G401 (cell line): Measurements from ENCODE around the gene EPB41L5. TPM values are rescaled to one million over a fixed set of nuclear protein-coding genes. Genes with fewer than 3 reads are reported as not detected.
A peak's percentile ranks its signal among the peaks of the same experiment; 100 is the strongest.

ENCODE experiments used
- DNase-seq: peaks from one replicate; pipeline ENCODE4 v3.0.0-alpha.2; 2015; ENCODE audit warnings: low spot score
- in situ Hi-C: cut with HindIII; loops from 2 replicates; pipeline ENCODE4 v1.10.0; 2016; ENCODE audit warnings: low sequenced_read_pairs, mixed read lengths
- total RNA-seq: library from RNA; depleted of rRNA; stranded (reverse); fragments of >200 nt; shearing (Covaris generic); gene quantifications from 2 replicates; pipeline ENCODE4 v1.2.3, GENCODE V29; 2014

EPB41L5 gene
- total RNA-seq, 1 experiment from 2014 or later, result 21.3 TPM

DNA sequence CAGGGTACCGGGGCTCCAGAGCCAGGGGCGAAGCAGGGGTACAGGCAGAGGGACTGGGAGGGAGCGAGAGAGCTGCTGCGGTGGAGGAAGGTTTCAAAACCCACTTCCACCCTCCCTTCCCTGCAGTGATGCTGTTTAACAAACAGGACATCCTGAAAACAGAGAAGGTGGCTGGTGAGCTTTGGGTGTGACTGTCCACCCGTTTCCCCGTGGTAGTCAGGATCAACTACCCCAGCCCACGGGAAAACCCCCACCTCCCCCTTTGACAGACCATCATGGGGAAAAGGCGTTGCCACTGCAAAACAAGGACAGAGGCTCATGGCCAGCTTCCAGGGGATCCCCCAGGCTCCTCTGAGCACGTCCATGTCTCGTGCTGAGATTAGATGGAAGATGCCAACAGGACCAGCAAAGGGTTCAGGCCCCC lies 197.4 kb downstream of the EPB41L5 start:
- DNase-seq, result no peak
- in situ Hi-C loops, result no loop called here

DNA sequence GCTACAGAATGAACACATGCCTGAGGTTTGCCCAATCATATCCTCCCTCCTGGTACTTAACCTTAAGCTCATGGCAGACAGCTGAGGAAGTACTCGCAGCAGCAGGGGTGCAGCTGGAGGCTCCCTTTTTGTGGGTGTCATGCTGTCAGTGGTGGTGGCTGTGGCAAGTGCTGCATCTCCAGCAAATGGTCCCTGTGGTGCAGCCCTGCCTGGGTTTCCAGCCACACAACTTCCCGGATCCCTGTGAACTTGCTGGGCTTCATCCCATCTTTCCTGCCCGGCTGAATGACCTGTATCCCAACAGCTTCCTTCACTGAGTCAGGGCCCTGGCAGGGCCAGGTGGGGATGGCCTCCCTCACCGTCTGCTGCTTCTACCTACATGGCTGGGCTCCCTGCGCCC lies 205.3 kb downstream of the EPB41L5 start:
- no peak for DNase-seq
- in situ Hi-C loops, result no loop called here

DNA sequence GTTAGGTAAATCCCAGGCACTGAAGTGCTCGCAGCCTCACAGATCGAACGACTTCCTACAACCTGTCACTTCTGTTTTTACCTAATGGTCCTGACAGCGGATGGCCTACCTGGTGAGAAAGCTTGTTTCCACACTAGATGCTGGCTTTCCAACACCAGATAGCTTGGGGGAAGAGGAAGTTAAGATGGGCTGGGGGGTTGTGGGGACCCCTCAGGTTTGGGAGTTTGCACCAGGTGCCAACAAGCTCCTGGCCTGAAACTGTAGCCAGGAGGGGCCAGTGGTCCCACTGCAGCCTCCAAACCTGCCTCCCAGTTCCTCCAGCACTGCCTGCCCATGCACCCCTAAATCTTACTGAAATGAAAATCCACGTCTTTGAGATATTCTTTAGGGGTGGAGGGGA lies 206.4 kb downstream of the EPB41L5 start:
- in situ Hi-C loops, result no loop called here
- no peak for DNase-seq

DNA sequence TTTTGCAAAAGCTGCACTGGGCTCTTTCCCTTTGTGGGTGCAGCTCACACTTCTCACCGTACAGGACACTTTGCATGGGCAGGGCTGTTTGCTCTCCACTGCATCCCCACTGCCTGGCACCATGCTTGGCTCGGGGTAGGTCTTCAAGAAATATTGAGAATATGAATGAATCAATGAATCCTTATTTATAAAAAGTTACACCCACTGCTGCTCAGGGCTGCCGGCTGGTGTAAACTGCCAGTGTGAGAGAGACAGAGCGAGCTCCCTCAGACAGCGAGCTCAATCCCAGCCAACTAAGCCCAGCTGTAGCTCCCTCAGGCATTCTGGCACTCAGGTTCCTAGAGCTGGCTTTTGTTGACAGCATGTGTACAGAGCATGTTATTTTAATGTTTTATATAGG lies 206.9 kb downstream of the EPB41L5 start:
- in situ Hi-C loops, result no loop called here
- no peak for DNase-seq

DNA sequence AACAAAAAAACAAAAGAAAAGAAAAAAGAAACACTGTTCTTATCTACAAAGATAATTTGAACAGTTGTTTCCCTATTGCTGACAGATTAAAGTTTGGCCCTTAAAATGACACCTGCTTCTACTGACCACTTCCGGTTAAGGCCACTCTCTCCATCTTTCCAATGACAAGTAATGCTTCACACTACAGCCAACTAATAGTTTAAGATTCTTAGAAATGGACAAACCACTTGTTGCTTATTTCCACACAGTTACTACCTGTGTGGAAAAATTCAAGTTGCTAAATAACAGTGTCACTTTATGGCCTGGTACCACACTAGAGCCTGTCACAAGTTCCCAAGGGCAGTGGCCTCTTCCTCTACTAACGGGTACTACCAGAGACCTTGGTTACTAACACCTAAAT lies 207.9 kb downstream of the EPB41L5 start:
- in situ Hi-C loops, result no loop called here
- no peak for DNase-seq

DNA sequence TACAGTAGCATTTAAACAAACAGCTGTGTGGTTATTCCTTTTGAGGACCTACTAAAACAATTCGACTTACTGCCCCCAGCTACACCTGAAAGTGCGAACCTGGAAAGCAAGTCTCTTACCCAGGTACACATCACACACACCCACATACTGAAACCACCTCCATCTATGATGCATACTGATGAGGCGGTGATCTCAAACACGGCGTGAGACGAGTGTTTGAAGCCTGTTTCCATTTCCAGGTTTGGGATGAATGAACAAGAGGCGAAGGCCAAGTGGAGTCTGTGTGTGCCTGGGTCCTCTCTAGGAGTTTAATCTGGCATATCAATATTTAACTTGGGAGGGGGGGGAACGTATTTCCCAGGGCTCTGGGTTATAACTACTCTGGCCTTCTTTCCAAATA lies 208.7 kb downstream of the EPB41L5 start:
- no peak for DNase-seq
- in situ Hi-C loops, result no loop called here

DNA sequence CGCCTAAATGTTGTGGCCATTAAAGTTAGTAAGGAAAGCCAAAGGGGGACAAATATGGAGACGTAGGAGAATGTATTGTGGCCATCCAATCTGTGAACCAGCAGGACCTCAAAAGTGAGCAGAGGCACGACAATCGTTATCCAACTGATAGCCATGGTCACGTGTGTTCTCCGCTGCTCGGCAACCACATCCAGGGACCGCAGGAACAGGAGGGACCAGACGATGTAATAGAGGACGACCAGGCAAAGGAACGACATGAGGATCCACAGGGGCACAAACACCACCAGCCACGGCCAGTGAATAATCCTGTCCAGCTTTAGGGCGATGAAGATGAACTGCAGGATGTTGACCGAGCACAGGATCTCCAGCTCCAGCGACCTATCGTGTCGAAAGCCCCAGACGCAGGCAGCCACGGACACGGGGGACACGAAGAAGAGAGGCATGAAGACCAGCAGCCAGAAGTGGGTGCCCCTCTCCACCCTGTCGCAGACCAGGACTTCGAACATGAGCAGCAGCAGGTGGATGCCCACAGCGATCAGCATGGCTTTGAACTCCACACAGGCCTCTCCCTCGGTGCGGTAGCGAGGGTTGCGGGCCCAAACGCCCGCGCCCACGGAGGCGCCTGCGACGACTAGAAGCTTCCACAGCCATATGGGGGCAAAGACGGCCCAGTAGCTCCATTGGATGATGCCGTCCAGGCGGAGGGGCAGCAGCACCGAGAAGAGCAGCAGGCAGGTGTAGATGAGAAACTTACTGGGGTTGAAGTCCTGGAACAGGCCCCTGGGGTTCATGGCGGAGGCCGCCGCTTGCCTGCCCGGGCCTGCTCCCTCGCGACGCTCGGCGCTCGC lies 209.5 kb downstream of the EPB41L5 start:
- in situ Hi-C loops, result no loop called here
- DNase-seq, result no peak

DNA sequence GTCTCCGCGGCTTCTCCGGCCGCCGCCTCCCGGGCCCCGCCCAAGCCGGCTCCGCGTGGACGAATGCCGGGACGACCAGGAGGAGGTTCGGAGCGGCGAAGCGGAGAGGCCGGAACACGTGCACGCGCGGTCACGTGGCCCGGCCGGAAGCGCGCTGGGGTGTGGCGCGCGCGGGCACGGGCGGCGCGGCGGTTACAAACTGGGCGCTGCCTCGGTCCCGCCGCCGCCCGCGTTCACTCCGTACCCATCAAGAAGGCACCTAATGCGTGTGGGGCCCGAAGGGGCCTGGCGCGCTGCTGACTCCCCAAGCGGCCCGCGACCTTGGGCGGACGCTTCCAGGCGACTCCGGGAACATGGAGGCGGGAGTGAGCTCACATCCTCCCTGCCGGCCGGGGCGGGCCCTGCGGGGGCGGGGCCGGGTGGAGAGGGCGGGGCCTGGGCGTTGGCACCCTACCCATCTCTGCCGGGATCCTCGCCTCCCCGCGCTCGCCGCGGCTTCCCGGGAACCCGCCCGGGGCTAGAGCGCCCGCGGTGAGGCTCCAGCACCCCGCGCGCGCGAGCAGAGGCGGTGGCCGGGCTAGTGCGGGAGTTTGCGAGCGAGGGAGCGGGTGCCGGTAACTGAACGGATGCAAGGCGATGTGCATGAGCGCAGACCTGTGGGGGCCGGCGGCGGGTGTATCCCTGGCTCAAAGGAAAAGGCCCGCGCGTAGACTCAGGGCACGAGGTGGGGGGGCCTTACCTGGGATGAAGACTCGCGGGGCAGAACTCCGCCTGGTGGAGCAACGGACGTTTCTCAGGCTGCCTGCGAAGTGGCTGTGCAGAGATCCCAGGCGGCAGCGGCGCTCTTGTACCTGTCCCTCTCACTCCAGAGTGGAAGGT lies 210.4 kb downstream of the EPB41L5 start, which contains the start of gene TMEM185B:
TMEM185B (minus strand) TSS at position 367 of the 879 bp plus-strand sequence. CDS start 424 bp downstream, outside the sequence.
- peak; percentile 80 for DNase-seq
- in situ Hi-C loops, result no loop called here

DNA sequence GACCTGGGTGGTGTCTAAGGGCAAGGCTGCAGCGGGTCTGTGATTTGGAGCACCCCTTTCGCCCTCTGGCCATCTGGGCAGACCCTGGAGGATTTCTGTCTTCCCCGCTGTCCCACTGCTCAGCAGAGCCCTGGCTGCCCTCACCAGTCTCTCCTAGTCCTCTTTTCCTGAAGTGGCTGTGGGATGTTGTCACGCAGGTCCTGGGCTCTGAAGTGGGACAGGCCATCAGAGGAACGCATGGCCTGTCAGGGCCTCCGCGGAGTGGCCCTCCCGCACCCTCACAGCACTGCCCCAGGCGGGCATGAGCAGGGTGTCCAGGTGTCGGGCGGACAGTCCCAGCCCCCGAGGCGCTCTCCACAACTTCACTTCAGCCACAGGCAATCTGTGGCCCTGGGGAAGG lies 211.4 kb downstream of the EPB41L5 start:
- in situ Hi-C loops, result no loop called here

DNA sequence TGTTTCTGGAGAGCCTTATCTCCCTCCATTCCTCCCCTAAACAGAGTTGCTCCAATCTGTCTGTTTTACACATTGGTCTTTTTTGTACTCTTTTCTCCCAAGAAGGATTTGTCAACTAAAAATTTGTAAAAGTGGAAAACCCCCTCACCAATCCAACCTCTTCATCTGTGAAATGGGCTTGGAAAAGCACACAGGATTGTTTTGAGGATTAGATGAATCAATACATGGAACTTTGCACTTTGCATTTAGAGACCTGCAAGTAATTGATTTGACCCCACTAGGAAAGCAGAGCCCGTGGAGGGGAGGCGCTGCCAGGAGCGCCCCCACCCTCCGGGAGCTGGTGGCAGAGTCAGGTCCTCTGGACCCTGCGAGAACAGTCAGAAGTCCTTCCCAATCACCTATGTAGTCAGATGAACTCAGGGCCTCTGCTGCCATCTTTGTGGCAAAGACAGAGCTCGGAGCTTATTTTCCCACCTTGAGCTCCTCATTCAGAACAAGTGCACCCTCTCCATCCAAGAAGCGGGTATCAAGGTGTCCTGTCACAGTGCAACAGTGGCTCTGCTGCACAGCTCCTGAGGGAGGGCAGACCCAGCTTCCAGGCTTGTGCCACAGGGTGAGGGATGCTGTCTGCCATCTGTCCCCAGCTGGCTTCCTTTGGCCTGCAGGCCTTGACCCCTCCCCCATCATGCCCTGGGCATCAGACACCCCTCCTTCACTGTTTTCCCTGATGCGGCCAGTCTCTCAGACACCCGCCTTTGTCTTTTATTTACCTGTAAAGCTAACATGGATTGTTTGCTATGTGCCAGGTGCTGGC lies 212.1 kb downstream of the EPB41L5 start:
- DNase-seq, result no peak
- in situ Hi-C loops, result no loop called here

More for the DNA sequence above, 211.4 kb downstream of the EPB41L5 start:
- no peak for DNase-seq

DNA sequence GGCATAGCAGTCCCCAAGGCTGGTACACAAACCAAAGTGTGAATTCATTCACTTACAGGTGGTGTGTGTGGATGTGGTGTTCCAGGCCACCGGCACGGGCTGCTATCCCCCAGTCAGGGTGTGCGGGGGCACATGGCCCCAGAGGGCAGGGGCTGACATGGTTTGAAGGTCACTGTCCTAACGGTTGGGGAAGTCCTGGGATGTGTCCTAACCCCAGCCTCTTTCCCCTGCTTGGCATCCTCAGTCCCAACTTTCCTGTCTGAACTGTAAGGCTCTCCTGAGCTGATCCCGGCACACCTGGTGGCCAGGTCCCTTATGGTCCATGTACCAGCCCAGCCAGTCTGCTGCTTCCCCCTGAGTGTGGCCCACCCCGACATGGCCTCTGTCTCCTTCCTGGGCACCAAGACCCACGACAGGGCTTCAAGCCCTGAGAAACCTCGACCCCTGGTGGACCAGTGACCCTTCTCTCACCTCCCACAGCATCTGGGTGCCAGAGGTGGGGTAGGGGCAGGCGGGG lies 212.7 kb downstream of the EPB41L5 start:
- in situ Hi-C loops, result no loop called here
- no peak for DNase-seq

DNA sequence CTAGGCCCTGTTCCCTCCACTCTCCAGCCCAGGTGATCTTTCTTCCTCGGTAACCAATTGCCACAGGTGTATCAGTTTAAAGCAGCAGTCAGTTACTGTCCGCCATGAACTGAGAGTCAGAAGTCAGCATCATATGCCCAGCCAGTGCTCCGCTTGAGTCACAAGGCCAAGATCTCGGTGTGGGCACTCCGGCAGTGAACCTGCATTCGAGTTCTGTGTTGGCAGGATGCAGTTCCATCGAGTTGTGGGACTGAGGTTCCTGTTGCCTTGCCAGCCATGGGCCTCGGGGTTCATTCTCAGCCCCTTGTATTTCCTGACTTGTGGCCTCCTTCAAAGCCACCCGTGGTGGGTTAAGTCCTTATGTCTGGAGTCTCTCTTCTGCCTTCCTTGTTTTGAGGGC lies 213.4 kb downstream of the EPB41L5 start:
- DNase-seq, result no peak
- in situ Hi-C loops, result no loop called here

DNA sequence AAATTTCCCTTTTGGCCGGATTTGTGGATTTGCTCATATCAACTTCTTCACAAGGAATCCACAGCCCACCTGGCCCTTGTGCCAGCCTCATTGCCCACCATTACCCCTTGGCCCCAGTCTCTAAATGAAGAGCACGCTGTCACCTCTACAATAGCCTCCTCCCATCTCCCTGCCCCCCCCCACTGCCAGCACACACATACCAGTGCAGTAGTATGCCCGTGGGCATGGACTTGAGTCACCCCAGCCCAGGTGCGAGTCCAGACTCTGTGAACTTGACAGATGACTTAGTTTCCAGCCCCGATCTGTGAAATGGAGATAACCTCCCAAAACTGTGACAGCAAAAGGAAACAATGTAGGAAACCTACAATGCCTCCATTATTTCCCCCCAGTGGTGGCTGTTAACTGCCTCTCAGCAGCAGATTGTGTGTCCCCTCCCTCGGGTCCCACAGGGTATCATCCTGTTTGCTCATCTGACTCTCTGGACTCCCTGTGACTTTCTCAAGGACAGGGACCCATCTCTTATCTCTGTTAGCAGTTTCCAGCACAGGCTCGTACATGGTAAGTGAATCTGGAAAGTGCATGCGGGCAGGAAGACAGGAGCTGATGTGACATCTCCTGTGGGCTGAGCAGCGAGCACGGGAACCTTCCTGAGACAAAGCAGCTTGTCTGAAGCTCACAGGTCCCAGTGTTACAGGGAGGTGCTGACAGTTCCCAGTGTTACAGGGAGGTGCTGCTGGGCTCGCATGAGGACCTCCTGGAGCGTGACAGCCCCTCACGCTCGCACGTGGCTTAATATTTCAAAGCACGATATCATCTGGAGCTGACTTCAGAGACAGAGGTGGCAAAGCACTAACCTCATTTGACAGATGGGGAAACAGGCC lies 214.5 kb downstream of the EPB41L5 start:
- in situ Hi-C loops, result no loop called here
- DNase-seq, result no peak

DNA sequence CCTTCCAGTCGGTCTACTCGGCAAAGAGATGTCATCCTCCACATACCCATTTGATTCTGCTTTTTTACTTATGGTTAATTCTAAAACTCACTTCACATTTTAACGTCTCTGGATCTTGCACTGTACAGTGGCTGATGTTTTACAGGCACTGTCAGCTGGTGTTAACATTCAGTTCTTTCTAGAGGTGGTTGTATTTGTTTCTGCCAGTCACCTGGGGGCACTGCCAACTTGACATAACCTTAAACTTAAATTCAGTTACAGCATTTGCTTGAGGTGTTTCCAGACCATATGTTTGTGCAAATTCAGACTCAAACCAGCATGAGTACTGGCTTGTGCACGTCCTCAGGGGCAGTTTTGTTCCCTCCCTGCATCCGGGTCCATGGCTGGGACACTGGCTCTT lies 215.6 kb downstream of the EPB41L5 start:
- in situ Hi-C loops, result no loop called here
- DNase-seq, result no peak
